ENCODE data around the gene PPARA. TPM values are rescaled to one million over a fixed set of nuclear protein-coding genes. Genes with fewer than 3 reads are reported as not detected.
A peak's percentile ranks its signal among the peaks of the same experiment; 100 is the strongest.

PPARA gene
- total RNA-seq, 1 donor from 2014 or later: 101 TPM

- Histone ChIP-seq H3K36me3 (no peaks in the 10 kb centered on the region), H3K4me1 (peaks cover 40% of the 10 kb centered on the region), H3K27ac (replicated peaks) (peak overlapping the region; percentile 19), H3K27me3 (ENCODE audit: low read depth) (no peaks in the 10 kb centered on the region), H3K4me3 (no peak overlapping the region), H3K9me3 (replicated peaks) (no peaks in the 10 kb centered on the region)
- DNase-seq: no peak
- intact Hi-C loops (cut with micrococcal nuclease): loop anchor here (5.0 kb wide), 3 partner anchors 113 to 192 kb away; no protein-coding TSS in a partner anchor
- no peak for TF ChIP-seq CTCF (IDR thresholded peaks at IDR 0.05; ENCODE audit: borderline replicate concordance)
Measured at GRCh38 chr22:46119729-46120419, 30.5 kb upstream of the PPARA start.

GRCh38 chr22:46120420-46120737 lies 29.9 kb upstream of the PPARA start:
- intact Hi-C loops (cut with micrococcal nuclease): loop anchor here (5.0 kb wide), 1 partner anchor 192 kb away; no protein-coding TSS in a partner anchor
- peak overlapping the region; percentile 19 for H3K27ac ChIP-seq (replicated peaks)
- H3K4me1 ChIP-seq: peaks cover 35% of the 10 kb centered on the region
- DNase-seq: no peak
- no peaks in the 10 kb centered on the region for H3K9me3 ChIP-seq (replicated peaks)
- no peaks in the 10 kb centered on the region for H3K27me3 ChIP-seq (ENCODE audit: low read depth)
- TF ChIP-seq CTCF (IDR thresholded peaks at IDR 0.05; ENCODE audit: borderline replicate concordance): no peak
- H3K4me3 ChIP-seq: no peak overlapping the region
- H3K36me3 ChIP-seq: no peaks in the 10 kb centered on the region

- intact Hi-C loops (cut with micrococcal nuclease): loop anchor here (5.0 kb wide), 1 partner anchor 191 kb away; no protein-coding TSS in a partner anchor
- Histone ChIP-seq H3K27ac (replicated peaks) (no peak overlapping the region), H3K4me3 (no peak overlapping the region), H3K36me3 (no peaks in the 10 kb centered on the region), H3K4me1 (peaks cover 28% of the 10 kb centered on the region), H3K9me3 (replicated peaks) (no peaks in the 10 kb centered on the region), H3K27me3 (ENCODE audit: low read depth) (no peaks in the 10 kb centered on the region)
- no peak for TF ChIP-seq CTCF (IDR thresholded peaks at IDR 0.05; ENCODE audit: borderline replicate concordance)
- no peak for DNase-seq
Measured at GRCh38 chr22:46121079-46121478, 29.2 kb upstream of the PPARA start.

GRCh38 chr22:46121523-46122287 lies 28.6 kb upstream of the PPARA start:
- no peak for DNase-seq
- peaks cover 21% of the 10 kb centered on the region for H3K4me1 ChIP-seq

More at GRCh38 chr22:46121523-46122287, 28.6 kb upstream of the PPARA start:
- Histone ChIP-seq H3K4me3 (no peak overlapping the region), H3K36me3 (no peaks in the 10 kb centered on the region), H3K27ac (replicated peaks) (no peak overlapping the region), H3K27me3 (ENCODE audit: low read depth) (no peaks in the 10 kb centered on the region), H3K9me3 (replicated peaks) (no peaks in the 10 kb centered on the region)
- no peak for TF ChIP-seq CTCF (IDR thresholded peaks at IDR 0.05; ENCODE audit: borderline replicate concordance)
- intact Hi-C loops (cut with micrococcal nuclease): loop anchor here (5.0 kb wide), 1 partner anchor 191 kb away; no protein-coding TSS in a partner anchor

Data from left ventricle myocardium inferior (tissue), 1 donor.